Adipocyte (in vitro differentiated cells): Measurements from ENCODE around the gene PNKP.

Experiments used
- DNase-seq: peaks from one replicate; pipeline ENCODE4 v3.0.0-alpha.2; 2015; ENCODE audit warnings: low read depth
- H3K27me3 ChIP-seq: replicated peaks from 2 replicates; pipeline ENCODE4 v1.7.0; 2013; ENCODE audit warnings: mild to moderate bottlenecking, low read length, moderate library complexity; ENCODE audit not compliant: control insufficient read depth, insufficient read depth
- H3K36me3 ChIP-seq: 2 replicates; pipeline ENCODE4 v1.7.0; 2013; ENCODE audit warnings: low read length, mild to moderate bottlenecking, moderate library complexity; ENCODE audit not compliant: control insufficient read depth, insufficient read depth, severe bottlenecking
- H3K4me1 ChIP-seq: 2 replicates; pipeline ENCODE4 v1.7.0; 2013; ENCODE audit warnings: mild to moderate bottlenecking, low read length, moderate library complexity; ENCODE audit not compliant: control insufficient read depth, insufficient read depth
- H3K4me3 ChIP-seq: 2 replicates; pipeline ENCODE4 v1.7.0; 2013; ENCODE audit warnings: mild to moderate bottlenecking, low read length, moderate library complexity
- H3K9ac ChIP-seq: 2 replicates; pipeline ENCODE4 v1.7.0; 2013; ENCODE audit warnings: mild to moderate bottlenecking, low read length, moderate library complexity
- H3K9me3 ChIP-seq: 2 replicates; pipeline ENCODE4 v1.7.0; 2013; ENCODE audit warnings: mild to moderate bottlenecking, low read length, moderate library complexity; ENCODE audit not compliant: control insufficient read depth

The PNKP gene

GRCh38 chr19:49866933-49867782 is at the start of gene PNKP:
Gene PNKP (minus strand): TSS chr19:49867576. CDS start chr19:49867204, 372 bp downstream.
- Histone ChIP-seq H3K9ac (peak within 1 kb of the TSS; percentile 91), H3K4me1 (peaks cover 43% of the 10 kb centered on the region), H3K36me3 (peaks cover 28% of the 10 kb centered on the region), H3K4me3 (peak within 1 kb of the TSS; percentile 96), H3K9me3 (no peaks in the 10 kb centered on the region), H3K27me3 (no peaks in the 10 kb centered on the region)
- DNase-seq, result peak; percentile 94

- peaks cover 5% of the 10 kb centered on the region for H3K36me3 ChIP-seq
- no peaks in the 10 kb centered on the region for H3K9me3 ChIP-seq
- DNase-seq, result no peak
- no peak overlapping the region for H3K4me3 ChIP-seq
- no peaks in the 10 kb centered on the region for H3K27me3 ChIP-seq
- no peak overlapping the region for H3K9ac ChIP-seq
- H3K4me1 ChIP-seq, result peaks cover 9% of the 10 kb centered on the region
These were observed 47.9 kb upstream of the PNKP start for GRCh38 chr19:49915271-49915670.

- peaks cover 9% of the 10 kb centered on the region for H3K4me1 ChIP-seq
- no peak overlapping the region for H3K9ac ChIP-seq
- no peaks in the 10 kb centered on the region for H3K9me3 ChIP-seq
- H3K27me3 ChIP-seq, result no peaks in the 10 kb centered on the region
- H3K36me3 ChIP-seq, result peaks cover 5% of the 10 kb centered on the region
- no peak overlapping the region for H3K4me3 ChIP-seq
- no peak for DNase-seq
These were observed 46.3 kb upstream of the PNKP start for GRCh38 chr19:49913720-49914119.

- H3K27me3 ChIP-seq, result no peaks in the 10 kb centered on the region
- no peak overlapping the region for H3K9ac ChIP-seq
- peaks cover 9% of the 10 kb centered on the region for H3K4me1 ChIP-seq
- H3K36me3 ChIP-seq, result peaks cover 9% of the 10 kb centered on the region
- H3K4me3 ChIP-seq, result no peak overlapping the region
- no peaks in the 10 kb centered on the region for H3K9me3 ChIP-seq
- DNase-seq, result no peak
These were observed 45.7 kb upstream of the PNKP start for GRCh38 chr19:49912965-49913685.

- Histone ChIP-seq H3K36me3 (peaks cover 14% of the 10 kb centered on the region), H3K27me3 (no peaks in the 10 kb centered on the region), H3K4me1 (peaks cover 9% of the 10 kb centered on the region), H3K4me3 (no peak overlapping the region), H3K9ac (no peak overlapping the region), H3K9me3 (no peaks in the 10 kb centered on the region)
- DNase-seq, result no peak
These were observed 44.2 kb upstream of the PNKP start for GRCh38 chr19:49911381-49912145.

- Histone ChIP-seq H3K36me3 (peaks cover 13% of the 10 kb centered on the region), H3K4me1 (peaks cover 9% of the 10 kb centered on the region), H3K4me3 (no peak overlapping the region), H3K27me3 (no peaks in the 10 kb centered on the region), H3K9me3 (no peaks in the 10 kb centered on the region), H3K9ac (no peak overlapping the region)
- DNase-seq, result no peak
These were observed 42.8 kb upstream of the PNKP start for GRCh38 chr19:49910179-49910578.

GRCh38 chr19:49908480-49909420 is 41.4 kb upstream of the PNKP start:
- Histone ChIP-seq H3K4me3 (no peak overlapping the region), H3K9me3 (no peaks in the 10 kb centered on the region), H3K9ac (no peak overlapping the region), H3K36me3 (peaks cover 9% of the 10 kb centered on the region), H3K4me1 (peaks cover 9% of the 10 kb centered on the region), H3K27me3 (no peaks in the 10 kb centered on the region)
- DNase-seq, result no peak

- H3K27me3 ChIP-seq, result no peaks in the 10 kb centered on the region
- H3K4me3 ChIP-seq, result no peak overlapping the region
- H3K4me1 ChIP-seq, result peaks cover 9% of the 10 kb centered on the region
- H3K9ac ChIP-seq, result no peak overlapping the region
- no peak for DNase-seq
- H3K9me3 ChIP-seq, result no peaks in the 10 kb centered on the region
- peaks cover 9% of the 10 kb centered on the region for H3K36me3 ChIP-seq
These were observed 40.5 kb upstream of the PNKP start for GRCh38 chr19:49907745-49908446.

DNA sequence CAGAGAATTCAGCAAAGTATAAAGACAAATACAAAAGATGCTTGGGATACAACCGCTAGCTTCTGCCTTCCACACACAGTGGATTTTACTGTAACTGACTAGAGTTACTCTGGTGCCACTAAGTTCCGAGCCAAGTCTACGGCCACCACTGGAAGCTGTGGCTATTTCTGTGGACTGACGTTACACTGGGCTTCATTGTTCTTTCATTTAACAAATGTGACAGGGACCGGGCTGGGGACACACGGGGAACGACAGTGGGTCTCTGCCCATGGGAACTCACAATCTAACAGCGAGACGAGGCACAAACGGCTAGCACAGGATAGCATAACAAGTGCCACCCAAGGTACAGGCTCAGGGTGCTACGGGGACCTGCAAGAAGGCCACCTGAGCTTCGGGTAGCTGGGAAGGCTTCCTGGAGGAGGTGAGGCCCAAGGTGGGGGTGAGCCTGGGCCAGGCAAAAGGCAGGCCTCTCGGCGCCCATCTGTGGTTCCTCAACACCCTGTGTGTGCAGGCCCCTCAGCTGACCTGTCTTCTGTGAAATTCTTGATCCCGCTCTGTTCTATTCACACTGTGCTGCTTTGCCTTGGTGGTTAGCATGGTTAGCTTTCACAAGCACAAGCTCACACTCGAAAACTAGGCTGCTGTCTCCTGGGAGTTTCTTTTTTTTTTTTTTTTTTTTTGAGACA is 39.6 kb upstream of the PNKP start:
- no peak for DNase-seq
- H3K4me1 ChIP-seq, result peaks cover 9% of the 10 kb centered on the region
- no peak overlapping the region for H3K4me3 ChIP-seq
- H3K27me3 ChIP-seq, result no peaks in the 10 kb centered on the region
- H3K36me3 ChIP-seq, result peaks cover 9% of the 10 kb centered on the region
- H3K9ac ChIP-seq, result no peak overlapping the region
- no peaks in the 10 kb centered on the region for H3K9me3 ChIP-seq
